H1 (cell line): ENCODE data around the gene DGKI. TPM values are rescaled to one million over a fixed set of nuclear protein-coding genes. Genes with fewer than 3 reads are reported as not detected.

Experiments used
- EP300 ChIP-seq, 2 experiments: IDR thresholded peaks; 1 replicate in 1 of 2; 2 replicates in 1 of 2; pipeline ENCODE4 v1.6.1; 2011 to 2012; ENCODE audit warnings: low read depth in 2 of 2, low read length in 2 of 2, mild to moderate bottlenecking in 2 of 2, borderline replicate concordance in 1 of 2, inconsistent platforms in 1 of 2, moderate library complexity in 1 of 2
- HDAC2 ChIP-seq, 2 experiments: fragments of 300-600 bp in 1 of 2; sonication (generic) in 1 of 2; IDR thresholded peaks; 2 replicates each; pipeline ENCODE4 v1.6.1; 2011 to 2012; ENCODE audit warnings: low read depth in 2 of 2, low read length in 2 of 2, mild to moderate bottlenecking in 2 of 2, moderate library complexity in 2 of 2, borderline replicate concordance in 1 of 2, inconsistent platforms in 1 of 2
- JUND ChIP-seq: IDR thresholded peaks from 2 replicates; pipeline ENCODE4 v1.6.1; 2011; ENCODE audit warnings: mild to moderate bottlenecking, improper control_type of control experiment, low read length
- KDM4A ChIP-seq: IDR thresholded peaks from one replicate; pipeline ENCODE4 v1.7.1; 2012; ENCODE audit warnings: low read depth, mild to moderate bottlenecking, moderate library complexity, low read length, inconsistent platforms; ENCODE audit not compliant: severe bottlenecking
- RBBP5 ChIP-seq: IDR thresholded peaks from 2 replicates; pipeline ENCODE4 v1.7.1; 2012; ENCODE audit warnings: low read depth, mild to moderate bottlenecking, inconsistent platforms, low read length, moderate library complexity, borderline replicate concordance
- SRF ChIP-seq: IDR thresholded peaks from 2 replicates; pipeline ENCODE4 v1.6.1; 2011; ENCODE audit warnings: mild to moderate bottlenecking, low read depth, low read length, moderate library complexity
- TAF1 ChIP-seq: IDR thresholded peaks from 2 replicates; pipeline ENCODE4 v1.6.1; 2011; ENCODE audit warnings: mild to moderate bottlenecking, low read depth, low read length
- polyA plus RNA-seq, 7 experiments: library from polyadenylated mRNA; depleted of rRNA in 3 of 7; stranded (reverse) in 5 of 7; unstranded in 2 of 7; fragments of >200 nt in 5 of 7; fragments of 200-250 nt in 2 of 7; gene quantifications; 1 replicate in 5 of 7; 2 replicates in 1 of 7; 4 replicates in 1 of 7; pipeline versions ENCODE4 v1.2.1 to v1.2.3, GENCODE V29; 2011 to 2013; ENCODE audit warnings: missing spikeins in 2 of 7, mixed read lengths in 2 of 7
- total RNA-seq: library from RNA; stranded (reverse); fragmentation: NEBNext Ultra II Directional; extraction: Animal tissue kit (Norgen Biotek cat#: 25700); gene quantifications from 2 replicates; pipeline ENCODE4 v1.2.1, GENCODE V29; 2021
- TF ChIP-seq, protein P1 (sequence below): fragments of 300-600 bp; sonication (generic); IDR thresholded peaks from 2 replicates; pipeline ENCODE4 v1.7.1; 2012; ENCODE audit warnings: low read length, moderate library complexity, mild to moderate bottlenecking, inconsistent platforms; ENCODE audit not compliant: insufficient replicate concordance
- TF ChIP-seq, protein P2 (sequence below): IDR thresholded peaks from 2 replicates; pipeline ENCODE4 v1.6.1; 2012; ENCODE audit warnings: low read length, inconsistent platforms

DGKI gene
- total and polyA plus RNA-seq, 2 of the 8 experiments (the other 6 are each of a cell fraction or from before 2014, with no cell fraction given): 0.20 to 0.71 TPM

DNA sequence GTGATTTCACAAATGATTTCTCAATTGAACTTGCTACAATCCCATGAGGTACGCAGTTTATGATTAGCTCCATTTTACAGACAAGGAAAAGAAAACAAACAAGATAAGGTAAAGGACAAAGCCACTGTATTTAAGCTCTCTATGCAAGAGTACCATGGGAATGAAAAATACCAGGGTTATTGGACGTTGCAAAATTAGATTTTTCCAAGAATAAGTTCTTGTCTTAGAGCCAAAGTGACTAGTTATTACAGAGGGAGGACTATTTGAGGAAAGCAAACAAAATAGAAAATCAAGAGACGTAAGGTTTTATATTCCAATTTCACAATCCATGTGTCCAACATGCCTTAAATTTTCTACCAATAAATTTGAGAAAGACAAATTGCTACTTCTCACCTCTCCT, 405.3 kb downstream of the DGKI start (continued):
- TF ChIP-seq, protein P1, sequence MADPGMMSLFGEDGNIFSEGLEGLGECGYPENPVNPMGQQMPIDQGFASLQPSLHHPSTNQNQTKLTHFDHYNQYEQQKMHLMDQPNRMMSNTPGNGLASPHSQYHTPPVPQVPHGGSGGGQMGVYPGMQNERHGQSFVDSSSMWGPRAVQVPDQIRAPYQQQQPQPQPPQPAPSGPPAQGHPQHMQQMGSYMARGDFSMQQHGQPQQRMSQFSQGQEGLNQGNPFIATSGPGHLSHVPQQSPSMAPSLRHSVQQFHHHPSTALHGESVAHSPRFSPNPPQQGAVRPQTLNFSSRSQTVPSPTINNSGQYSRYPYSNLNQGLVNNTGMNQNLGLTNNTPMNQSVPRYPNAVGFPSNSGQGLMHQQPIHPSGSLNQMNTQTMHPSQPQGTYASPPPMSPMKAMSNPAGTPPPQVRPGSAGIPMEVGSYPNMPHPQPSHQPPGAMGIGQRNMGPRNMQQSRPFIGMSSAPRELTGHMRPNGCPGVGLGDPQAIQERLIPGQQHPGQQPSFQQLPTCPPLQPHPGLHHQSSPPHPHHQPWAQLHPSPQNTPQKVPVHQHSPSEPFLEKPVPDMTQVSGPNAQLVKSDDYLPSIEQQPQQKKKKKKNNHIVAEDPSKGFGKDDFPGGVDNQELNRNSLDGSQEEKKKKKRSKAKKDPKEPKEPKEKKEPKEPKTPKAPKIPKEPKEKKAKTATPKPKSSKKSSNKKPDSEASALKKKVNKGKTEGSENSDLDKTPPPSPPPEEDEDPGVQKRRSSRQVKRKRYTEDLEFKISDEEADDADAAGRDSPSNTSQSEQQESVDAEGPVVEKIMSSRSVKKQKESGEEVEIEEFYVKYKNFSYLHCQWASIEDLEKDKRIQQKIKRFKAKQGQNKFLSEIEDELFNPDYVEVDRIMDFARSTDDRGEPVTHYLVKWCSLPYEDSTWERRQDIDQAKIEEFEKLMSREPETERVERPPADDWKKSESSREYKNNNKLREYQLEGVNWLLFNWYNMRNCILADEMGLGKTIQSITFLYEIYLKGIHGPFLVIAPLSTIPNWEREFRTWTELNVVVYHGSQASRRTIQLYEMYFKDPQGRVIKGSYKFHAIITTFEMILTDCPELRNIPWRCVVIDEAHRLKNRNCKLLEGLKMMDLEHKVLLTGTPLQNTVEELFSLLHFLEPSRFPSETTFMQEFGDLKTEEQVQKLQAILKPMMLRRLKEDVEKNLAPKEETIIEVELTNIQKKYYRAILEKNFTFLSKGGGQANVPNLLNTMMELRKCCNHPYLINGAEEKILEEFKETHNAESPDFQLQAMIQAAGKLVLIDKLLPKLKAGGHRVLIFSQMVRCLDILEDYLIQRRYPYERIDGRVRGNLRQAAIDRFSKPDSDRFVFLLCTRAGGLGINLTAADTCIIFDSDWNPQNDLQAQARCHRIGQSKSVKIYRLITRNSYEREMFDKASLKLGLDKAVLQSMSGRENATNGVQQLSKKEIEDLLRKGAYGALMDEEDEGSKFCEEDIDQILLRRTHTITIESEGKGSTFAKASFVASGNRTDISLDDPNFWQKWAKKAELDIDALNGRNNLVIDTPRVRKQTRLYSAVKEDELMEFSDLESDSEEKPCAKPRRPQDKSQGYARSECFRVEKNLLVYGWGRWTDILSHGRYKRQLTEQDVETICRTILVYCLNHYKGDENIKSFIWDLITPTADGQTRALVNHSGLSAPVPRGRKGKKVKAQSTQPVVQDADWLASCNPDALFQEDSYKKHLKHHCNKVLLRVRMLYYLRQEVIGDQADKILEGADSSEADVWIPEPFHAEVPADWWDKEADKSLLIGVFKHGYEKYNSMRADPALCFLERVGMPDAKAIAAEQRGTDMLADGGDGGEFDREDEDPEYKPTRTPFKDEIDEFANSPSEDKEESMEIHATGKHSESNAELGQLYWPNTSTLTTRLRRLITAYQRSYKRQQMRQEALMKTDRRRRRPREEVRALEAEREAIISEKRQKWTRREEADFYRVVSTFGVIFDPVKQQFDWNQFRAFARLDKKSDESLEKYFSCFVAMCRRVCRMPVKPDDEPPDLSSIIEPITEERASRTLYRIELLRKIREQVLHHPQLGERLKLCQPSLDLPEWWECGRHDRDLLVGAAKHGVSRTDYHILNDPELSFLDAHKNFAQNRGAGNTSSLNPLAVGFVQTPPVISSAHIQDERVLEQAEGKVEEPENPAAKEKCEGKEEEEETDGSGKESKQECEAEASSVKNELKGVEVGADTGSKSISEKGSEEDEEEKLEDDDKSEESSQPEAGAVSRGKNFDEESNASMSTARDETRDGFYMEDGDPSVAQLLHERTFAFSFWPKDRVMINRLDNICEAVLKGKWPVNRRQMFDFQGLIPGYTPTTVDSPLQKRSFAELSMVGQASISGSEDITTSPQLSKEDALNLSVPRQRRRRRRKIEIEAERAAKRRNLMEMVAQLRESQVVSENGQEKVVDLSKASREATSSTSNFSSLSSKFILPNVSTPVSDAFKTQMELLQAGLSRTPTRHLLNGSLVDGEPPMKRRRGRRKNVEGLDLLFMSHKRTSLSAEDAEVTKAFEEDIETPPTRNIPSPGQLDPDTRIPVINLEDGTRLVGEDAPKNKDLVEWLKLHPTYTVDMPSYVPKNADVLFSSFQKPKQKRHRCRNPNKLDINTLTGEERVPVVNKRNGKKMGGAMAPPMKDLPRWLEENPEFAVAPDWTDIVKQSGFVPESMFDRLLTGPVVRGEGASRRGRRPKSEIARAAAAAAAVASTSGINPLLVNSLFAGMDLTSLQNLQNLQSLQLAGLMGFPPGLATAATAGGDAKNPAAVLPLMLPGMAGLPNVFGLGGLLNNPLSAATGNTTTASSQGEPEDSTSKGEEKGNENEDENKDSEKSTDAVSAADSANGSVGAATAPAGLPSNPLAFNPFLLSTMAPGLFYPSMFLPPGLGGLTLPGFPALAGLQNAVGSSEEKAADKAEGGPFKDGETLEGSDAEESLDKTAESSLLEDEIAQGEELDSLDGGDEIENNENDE: no peak
- TF ChIP-seq JUND: no peak
- TF ChIP-seq, protein P2, sequence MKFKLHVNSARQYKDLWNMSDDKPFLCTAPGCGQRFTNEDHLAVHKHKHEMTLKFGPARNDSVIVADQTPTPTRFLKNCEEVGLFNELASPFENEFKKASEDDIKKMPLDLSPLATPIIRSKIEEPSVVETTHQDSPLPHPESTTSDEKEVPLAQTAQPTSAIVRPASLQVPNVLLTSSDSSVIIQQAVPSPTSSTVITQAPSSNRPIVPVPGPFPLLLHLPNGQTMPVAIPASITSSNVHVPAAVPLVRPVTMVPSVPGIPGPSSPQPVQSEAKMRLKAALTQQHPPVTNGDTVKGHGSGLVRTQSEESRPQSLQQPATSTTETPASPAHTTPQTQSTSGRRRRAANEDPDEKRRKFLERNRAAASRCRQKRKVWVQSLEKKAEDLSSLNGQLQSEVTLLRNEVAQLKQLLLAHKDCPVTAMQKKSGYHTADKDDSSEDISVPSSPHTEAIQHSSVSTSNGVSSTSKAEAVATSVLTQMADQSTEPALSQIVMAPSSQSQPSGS: no peak
- TF ChIP-seq EP300 (IDR thresholded peaks at IDR 0.05; ENCODE audit: borderline replicate concordance in 1 of 2, low read depth in 2 of 2, low read length in 2 of 2): no peak
- no peak for TF ChIP-seq RBBP5
- no peak for TF ChIP-seq TAF1
- no peak for TF ChIP-seq HDAC2 (IDR thresholded peaks at IDR 0.05; ENCODE audit: borderline replicate concordance in 1 of 2, low read depth in 2 of 2, low read length in 2 of 2)
- TF ChIP-seq SRF: no peak
- TF ChIP-seq KDM4A: no peak
